GM18526 (cell line): ENCODE measurements around the gene SYNDIG1.

Experiments used
- POLR2A ChIP-seq: IDR thresholded peaks from 3 replicates; pipeline ENCODE4 v1.6.1; 2011; ENCODE audit not compliant: insufficient read length; ENCODE audit errors: extremely low read depth

The SYNDIG1 gene

GRCh38 chr20:24469116-24469893 is at the start of gene SYNDIG1:
TSS of gene SYNDIG1 (plus strand) at chr20:24469629. CDS start at chr20:24543098, 73,469 bp downstream.
- no peak for TF ChIP-seq POLR2A

GRCh38 chr20:24419786-24420185 is 49.6 kb upstream of the SYNDIG1 start:
- no peak for TF ChIP-seq POLR2A

GRCh38 chr20:24420567-24420966 is 48.9 kb upstream of the SYNDIG1 start:
- no peak for TF ChIP-seq POLR2A

- no peak for TF ChIP-seq POLR2A
Measured at GRCh38 chr20:24421071-24421470, 48.4 kb upstream of the SYNDIG1 start.

- TF ChIP-seq POLR2A: no peak
Measured at GRCh38 chr20:24422091-24422760, 47.2 kb upstream of the SYNDIG1 start.

GRCh38 chr20:24423390-24424313 is 45.8 kb upstream of the SYNDIG1 start:
- TF ChIP-seq POLR2A: no peak

- no peak for TF ChIP-seq POLR2A
Measured at GRCh38 chr20:24425523-24426135, 43.8 kb upstream of the SYNDIG1 start.

- TF ChIP-seq POLR2A: no peak
Measured at GRCh38 chr20:24431279-24432045, 38.0 kb upstream of the SYNDIG1 start.

GRCh38 chr20:24432046-24432442 is 37.4 kb upstream of the SYNDIG1 start:
- TF ChIP-seq POLR2A: no peak

GRCh38 chr20:24436160-24436559 is 33.3 kb upstream of the SYNDIG1 start:
- no peak for TF ChIP-seq POLR2A

GRCh38 chr20:24437196-24438082 is 32.0 kb upstream of the SYNDIG1 start:
- TF ChIP-seq POLR2A: no peak

GRCh38 chr20:24438331-24438730 is 31.1 kb upstream of the SYNDIG1 start:
- no peak for TF ChIP-seq POLR2A

- no peak for TF ChIP-seq POLR2A
Measured at GRCh38 chr20:24439737-24440387, 29.6 kb upstream of the SYNDIG1 start.
